Measurements from ENCODE around the gene RDH8.

Gene RDH8, protein sequence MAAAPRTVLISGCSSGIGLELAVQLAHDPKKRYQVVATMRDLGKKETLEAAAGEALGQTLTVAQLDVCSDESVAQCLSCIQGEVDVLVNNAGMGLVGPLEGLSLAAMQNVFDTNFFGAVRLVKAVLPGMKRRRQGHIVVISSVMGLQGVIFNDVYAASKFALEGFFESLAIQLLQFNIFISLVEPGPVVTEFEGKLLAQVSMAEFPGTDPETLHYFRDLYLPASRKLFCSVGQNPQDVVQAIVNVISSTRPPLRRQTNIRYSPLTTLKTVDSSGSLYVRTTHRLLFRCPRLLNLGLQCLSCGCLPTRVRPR

DNA sequence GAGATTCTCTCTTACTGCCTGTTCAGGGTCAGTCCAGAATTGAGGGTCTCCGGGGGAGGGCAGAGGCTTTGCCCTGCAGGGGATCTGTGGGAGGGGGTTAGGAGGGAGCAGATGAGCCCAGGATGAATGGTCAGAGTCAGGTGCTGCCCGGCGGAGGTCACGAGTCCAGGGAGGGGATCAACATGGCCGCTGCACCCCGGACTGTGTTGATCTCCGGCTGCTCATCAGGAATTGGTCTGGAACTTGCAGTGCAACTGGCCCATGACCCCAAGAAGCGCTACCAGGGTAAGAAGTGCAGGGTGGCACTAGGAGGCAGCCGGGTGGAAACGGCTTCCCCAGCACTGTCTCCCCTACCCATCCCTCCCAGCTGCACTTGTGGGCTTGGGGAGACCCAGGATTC is at the start of gene RDH8:
TSS of gene RDH8 (plus strand) at position 168 of the 400 bp plus-strand sequence. CDS start at position 183, 15 bp downstream.
- no peak for DNase-seq (ENCODE audit: low read depth in 3 of 3)

DNA sequence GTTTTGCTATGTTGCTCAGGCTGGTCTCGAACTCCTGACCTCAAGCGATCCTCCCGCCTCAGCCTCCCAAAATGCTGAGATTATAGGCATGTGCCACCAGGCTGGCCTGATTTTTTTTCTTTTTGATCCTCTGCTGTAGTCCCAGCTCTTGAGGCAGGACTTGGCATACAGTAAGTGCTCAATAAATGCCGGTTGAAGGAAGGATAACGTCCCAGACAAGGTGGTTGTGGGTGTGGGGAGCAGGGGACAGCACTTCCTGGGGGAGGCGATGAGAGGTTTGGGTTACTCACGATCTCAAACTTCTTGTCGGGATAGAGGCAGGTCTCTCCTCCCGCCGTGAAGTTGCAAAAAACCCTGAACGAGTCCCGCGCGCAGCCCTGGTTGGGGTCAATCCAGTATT is 47.3 kb upstream of the RDH8 start:
- no peak for DNase-seq (ENCODE audit: low read depth in 3 of 3)

DNA sequence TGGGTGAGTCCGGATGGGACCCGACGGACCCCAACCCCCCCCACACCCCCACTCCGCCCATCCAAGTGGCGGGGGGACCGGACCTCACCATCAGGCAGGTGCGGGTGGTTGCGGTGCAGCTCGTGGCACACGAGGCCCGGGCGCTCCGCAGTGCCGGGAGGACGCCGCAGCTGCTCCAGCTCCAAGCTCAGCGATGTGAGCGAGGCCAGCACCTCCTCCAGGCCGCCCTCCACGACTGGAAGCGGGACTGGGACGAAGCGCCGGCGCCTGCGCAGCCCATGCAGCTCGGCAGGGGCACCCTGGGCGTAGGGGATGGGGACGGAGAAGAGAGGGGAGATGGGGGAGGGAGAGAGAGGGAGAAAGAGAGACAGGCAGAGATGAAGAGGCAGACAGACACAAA is 46.8 kb upstream of the RDH8 start:
- DNase-seq (ENCODE audit: low read depth in 3 of 3), result no peak

DNA sequence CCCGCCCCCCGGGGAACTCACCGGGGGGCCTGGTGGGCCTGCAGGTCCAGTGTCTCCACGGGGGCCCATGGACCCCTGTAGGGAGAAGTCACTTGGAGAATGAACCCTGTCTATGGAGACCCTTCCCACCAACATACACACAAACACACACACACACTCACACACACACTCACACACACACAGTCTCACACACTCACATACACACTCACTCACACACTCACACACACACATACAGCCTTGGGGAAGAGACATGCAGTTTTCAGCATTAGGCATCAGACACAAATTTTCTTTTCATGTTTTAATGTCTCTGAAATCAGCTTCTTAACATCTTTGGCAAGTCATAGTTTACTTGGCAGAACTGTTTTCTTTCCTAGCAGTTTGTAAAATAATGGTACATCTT is 46.0 kb upstream of the RDH8 start:
- no peak for DNase-seq (ENCODE audit: low read depth in 3 of 3)

DNA sequence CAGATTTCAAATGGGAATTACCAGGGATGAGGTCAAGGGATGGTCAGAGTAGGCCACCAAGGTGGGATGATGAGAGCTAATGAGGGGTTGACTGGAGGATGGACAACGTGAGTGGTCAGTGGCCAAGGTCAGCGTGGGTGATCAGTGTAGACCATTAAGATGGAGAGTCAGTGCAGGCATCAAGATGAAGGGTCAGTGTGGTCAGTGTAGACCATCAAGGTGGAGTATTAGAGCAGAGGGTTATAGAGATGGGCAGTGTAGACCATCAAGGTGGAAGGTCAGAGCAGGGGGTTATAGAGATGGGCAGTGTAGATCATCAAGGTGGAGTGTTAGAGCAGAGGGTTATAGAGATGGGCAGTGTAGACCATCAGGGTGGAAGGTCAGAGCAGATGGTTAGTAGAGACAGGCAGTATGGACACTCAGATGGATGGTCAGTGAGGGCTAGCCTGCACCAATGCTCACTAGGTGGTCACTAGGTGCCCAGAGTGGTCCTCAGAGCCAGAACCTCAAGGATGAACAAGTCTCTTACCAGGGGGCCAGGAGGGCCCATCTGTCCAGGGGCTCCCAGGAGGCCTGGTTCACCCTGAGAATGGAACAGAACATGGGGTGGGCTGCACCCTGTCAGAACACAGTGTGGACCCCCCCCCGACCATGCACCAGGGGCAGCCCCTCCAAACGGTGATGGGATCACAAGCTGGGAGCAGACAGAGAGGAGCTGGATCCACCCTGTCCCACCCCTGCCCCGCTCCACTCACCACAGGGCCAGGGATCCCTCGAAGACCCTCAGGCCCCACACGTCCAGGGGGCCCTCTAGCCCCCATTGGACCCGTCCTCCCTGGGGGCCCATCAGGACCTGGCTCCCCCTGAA is 44.2 kb upstream of the RDH8 start:
- DNase-seq (ENCODE audit: low read depth in 3 of 3), result no peak

DNA sequence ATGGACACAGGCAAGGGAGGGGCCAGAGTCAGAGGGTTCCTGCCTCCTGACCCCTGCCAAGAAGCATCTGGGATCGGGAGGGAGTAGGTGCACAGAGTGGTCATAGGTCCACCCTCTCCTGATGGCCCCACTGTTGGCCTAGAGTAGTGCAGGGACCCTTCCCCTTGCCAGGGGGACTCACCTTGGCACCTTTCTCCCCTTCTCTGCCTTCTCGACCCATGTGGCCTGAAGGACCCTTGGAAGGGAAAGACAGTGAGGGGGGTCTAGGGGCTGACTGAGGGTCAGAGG is 43.7 kb upstream of the RDH8 start:
- no peak for DNase-seq (ENCODE audit: low read depth in 3 of 3)

DNA sequence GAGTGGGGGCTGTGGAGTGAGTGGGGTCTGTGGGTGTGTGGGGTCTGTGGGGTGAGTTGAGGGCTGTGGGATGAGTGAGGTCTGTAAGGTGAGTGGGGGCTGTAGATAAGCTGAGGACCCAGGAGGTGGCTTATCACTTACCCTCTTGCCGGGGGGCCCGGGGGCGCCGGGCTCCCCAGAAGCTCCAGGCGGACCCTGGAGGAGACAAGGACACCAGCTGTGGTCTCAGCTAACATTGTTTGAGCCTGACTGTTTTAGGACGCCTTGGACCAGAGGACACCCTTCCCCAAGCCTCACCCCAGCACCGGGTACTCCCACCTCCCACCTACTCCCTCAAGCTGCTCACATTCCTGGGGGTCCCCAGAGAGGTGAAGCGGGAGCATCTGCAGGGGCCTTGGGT is 42.8 kb upstream of the RDH8 start:
- DNase-seq (ENCODE audit: low read depth in 3 of 3), result no peak

DNA sequence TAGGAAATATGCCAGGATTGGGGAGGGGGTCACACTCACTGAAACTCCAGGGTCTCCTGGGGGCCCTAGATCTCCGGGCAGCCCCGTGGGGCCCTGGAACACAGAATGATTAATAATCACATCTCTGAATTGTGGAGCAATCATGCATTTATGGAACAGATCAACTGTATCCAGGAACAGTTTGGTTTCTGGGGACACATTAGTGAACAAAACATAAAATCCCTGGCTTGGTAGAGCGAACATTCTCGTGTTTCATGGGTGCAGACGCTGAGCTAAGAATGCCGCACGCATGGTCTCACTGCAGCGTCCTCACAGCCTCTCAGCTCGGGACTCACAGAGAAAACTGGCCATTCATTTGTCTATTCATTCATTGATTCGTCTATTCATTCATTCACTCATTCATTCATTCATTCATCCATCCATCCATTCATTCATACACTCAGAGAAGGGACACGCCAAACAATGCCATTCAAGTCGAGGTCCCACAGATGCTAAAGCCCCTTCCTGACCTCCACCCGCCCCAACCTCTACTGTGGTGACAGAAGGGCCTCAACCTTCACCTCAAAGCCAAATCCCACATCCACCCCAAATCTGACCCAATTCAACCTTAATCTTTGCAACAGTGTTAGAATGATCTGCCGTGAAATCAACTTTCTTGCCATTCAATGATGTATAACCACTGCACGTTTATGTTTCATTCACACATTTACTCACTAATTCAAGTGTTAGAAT is 42.0 kb upstream of the RDH8 start:
- DNase-seq (ENCODE audit: low read depth in 3 of 3), result no peak

DNA sequence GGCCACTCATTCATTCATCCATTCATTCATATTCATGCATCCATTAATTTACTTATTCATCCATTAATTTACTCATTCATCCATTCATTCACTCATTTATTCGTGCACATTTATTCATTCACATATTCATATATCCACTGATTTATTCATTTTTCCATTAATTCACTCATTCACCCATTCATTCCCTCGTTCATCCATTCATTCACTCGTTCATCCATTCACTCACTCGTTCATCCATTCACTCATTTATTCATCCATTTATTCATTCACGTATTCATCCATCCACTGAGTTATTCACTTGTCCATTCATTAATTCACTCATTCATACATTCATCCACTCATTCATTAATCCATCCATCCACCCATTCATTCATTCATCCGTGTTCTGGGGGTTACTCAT is 41.2 kb upstream of the RDH8 start:
- DNase-seq (ENCODE audit: low read depth in 3 of 3), result no peak

DNA sequence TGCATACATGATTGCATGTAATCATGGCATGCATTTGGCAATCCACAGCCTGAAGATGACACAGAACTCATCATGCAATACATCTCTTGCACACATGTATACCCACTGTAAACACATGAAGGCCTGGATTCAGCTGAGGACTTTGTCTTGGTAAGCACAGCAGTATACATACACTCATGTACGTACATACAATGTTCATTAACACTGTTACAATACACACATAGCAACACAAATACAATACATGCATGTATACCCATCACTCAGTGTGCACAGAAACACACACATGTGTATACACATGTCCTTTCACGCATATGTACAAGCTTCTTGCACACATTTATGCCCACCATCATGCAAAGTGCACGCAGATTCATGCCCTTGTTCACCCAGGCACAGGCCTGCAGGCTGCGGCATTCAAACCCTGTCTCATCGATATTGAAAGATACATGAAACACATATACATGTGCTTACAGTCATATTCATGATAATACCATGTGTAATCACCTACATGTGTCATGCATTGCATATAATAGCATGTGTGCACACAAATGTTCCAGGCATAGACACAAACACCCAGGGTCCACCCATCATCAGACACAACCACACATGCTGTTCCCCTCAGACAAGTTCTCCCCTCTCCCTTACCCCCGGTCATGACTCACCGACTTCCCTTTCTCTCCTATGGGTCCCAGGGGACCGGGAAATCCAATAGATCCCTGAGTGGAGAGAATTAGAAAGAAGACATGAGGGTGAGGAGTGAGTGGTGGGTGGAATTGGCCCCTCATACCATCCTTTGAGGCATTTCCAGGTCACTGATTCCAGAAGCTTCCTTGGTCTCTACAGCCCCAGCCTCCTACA is 31.6 kb upstream of the RDH8 start:
- DNase-seq (ENCODE audit: low read depth in 3 of 3), result no peak

DNA sequence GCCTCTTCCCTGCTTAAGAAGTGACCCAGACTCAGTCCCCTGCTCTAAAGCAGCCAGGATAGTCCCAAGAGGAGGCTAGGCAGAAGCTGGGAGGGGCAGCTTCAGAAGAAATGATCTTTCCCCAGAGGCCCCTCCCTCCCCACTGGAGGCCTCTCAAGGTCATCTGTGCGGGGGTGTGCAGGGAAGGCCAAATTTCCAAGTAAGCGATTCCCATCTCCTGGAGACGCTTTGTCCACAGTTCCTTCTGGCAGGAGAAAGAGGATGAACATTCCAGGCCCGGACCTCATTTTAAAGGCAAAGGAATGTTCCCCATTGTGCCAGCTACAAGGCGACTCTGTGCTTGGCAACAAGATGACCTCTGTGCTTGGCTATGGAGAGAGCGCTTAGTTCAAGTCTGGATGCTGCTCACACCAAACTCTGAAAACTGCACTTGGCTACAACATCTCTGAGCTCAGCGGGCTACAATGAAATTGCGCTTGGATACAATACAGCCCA is 26.4 kb upstream of the RDH8 start:
- DNase-seq (ENCODE audit: low read depth in 3 of 3), result no peak

DNA sequence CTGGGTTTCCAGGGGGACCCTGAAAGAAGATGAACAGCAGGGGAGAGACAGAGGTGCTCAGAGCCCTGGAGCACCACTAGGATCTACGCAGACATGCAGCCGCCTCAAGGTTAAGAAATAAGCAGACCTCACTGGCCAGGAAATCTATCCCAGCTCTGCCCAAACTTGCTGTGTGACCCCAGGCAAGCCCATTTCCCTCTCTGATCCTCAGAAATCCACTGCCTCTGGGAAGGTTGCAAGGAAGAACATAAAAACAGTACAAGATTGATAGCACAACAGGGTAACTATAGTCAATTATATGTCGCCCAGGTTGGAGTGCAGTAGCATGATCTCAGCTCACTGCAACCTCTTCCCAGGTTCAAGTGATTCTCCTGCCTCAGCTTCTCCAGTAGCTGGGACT is 23.8 kb upstream of the RDH8 start:
- no peak for DNase-seq (ENCODE audit: low read depth in 3 of 3)

DNA sequence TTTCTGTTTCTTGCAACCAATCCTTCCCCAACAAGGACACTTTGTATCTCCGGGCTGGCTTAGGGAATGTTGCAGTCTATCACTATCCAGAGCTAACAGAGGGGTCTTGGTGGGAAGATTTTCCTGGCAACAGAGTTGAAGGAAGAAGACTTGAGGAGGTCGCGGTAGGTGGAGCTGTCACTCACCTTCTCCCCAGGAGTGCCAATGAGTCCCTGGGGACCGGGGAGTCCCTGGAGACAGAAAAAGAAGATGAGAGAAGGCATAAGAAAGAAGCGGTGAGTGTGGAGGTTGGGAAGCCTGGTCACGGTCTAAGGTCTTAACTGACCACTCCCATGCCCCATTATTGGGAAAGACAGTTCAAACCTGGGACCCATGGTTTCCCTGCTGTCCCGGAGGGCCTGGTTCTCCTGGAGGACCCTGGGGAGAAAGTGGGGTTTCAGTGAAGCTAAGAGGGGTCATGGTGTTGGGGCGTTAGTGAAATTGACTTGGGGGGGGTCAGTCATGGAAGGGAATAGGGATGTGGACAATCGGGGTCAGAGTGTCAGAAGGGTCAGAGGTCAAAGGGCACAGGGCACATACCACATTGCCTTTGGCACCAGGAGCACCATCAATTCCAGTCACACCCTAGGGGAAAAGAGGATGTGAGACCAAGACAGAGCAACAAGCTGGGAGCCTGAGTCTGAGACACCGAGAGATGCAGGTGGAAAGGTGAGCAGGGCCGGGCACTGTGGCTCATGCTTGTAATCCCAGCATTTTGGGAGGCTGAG is 21.7 kb upstream of the RDH8 start:
- DNase-seq (ENCODE audit: low read depth in 3 of 3), result no peak

DNA sequence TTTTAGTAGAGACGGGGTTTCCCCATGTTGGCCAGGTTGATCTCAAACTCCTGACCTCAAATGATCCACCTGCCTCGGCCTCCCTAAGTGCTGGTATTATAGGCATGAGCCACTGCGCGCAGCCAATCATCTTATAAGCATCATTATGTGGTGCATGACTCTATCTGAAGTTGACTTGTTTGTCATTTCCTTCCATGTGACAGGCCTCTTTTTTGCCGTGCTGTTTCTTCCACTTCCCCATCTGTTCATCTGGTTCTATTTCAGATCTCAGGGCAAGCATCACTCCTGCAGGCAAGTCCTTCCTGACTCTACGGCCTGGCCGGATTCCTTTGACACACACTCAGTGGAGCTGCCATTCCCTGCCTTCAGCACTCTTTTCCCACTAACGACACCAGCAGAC is 18.2 kb upstream of the RDH8 start:
- DNase-seq (ENCODE audit: low read depth in 3 of 3), result no peak

DNA sequence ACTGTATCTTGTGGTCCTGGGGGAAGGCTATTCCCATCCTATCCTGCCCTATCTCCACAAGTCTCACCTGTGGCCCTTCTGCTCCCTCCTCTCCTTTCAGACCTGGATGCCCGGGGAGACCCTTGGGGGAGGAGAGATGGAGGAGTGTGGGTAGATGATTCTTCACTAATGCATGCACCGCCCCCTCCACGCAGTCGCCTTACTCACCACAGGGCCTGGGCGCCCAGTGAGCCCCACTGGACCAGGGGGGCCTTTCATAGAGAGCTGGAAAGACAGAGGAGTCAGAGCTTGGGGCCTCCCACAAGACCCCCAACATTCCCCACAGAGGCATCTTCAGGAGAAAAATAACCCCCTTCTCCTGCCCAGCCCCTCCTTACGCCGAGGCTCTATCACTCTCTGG is 17.3 kb upstream of the RDH8 start:
- no peak for DNase-seq (ENCODE audit: low read depth in 3 of 3)

DNA sequence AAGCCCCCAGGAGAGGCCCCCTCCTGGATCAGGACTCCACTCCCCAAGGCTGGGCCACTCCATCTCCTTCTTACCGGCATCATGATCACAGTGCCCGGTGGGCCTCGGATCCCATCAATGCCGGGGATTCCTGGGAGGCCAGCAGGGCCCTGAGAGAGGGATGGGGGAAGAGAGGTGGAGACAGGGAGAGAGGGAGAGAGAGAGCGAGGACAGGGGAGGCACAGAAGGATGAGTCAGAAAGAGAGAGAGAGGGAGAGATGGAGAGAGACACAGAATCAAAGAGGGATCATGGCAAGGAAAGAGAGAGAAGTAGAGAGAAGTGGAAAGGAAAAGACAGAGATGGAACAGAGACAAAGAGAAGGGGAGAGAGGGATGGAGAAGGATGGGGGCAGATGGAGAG is 16.7 kb upstream of the RDH8 start:
- no peak for DNase-seq (ENCODE audit: low read depth in 3 of 3)

DNA sequence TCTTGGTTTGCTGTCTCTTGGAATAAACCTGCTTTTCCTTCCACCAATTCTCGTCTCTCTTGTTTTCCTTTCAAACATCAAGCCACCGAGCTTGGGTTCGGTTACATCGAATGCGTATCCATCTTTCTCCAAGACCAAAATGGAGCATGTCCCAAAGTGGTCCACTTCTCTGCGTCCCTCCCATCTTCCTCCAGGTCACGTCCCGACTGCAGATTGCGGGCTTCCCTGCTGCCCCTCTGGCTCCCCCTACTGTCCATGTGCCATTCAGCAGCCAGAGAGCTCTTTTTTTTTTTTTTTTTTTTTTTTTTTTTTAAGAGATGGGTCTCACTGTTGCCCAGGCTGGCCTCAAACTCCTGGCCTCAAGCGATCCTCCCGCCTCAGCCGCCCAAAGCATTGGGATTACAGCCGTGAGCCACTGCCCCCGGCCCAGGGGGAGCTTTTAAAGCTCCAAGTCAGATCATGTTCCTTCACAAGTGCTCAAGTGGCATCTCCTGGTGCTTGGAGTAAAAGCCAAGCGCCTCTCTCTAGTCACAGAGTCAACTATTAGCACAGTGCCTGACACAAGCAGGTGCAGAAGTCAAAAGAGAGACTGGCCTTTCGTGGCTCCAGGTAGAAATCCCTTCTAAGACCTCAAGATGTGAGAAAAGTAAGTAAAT is 13.0 kb upstream of the RDH8 start:
- peak; percentile 37 to 66 (median 51) for DNase-seq (ENCODE audit: low read depth in 3 of 3)

DNA sequence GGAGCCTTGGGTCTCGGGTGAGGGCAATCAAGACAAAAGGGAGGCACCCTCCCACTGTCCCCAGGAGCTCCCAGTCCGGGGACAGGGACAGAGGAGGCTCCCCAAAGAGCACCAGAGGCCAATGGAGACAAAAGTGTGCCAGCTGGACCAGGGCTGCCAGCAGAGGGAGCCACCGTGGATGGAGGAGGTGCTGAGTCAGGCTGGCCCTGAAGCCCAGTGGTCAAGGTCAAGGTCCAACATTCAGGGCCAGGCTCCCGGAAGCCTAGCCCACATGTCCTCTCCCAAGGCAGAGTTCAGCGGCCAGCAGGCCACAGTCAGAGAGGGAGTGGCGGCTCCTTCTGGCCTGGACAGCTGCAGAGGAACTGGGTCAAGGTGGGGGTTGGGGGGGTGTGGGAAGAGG is 11.4 kb upstream of the RDH8 start:
- no peak for DNase-seq (ENCODE audit: low read depth in 3 of 3)

DNA sequence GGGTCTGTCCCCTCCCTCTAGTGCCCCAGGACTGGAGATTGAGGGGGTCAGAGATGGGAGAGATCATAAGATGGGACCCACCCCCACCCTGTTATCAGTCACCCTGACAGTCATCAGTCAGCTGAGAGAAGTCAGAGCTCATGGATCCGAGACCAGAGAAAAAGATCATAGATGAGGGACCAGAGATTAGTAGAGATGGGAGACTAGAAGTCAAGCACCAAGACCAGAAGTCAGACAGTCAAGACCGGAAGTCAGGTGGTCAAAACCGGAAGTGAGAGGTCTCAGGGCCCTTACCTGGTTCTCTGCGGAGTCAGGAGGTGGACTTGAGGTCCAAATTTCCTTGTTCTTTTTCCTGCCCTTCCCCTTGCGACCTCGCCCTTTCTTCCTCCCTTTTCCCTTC is 10.0 kb upstream of the RDH8 start:
- no peak for DNase-seq (ENCODE audit: low read depth in 3 of 3)

DNA sequence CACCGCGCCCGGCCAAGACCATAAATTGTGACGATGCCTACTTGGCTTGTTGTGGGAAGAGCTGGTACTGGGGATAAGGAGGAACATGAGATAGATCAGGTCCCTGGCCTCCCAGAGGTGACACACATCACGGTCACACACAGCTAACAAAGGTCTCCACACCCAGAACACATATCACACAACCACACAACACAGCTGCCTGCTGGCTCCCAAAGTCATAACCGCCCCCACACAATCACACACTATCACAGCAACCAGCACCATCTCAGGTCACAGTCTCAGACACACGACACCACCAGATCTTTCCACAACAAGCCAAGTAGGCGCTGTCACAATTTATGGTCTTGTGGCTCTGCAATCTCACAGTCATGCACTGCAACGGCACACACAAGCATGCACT is 8.7 kb upstream of the RDH8 start:
- no peak for DNase-seq (ENCODE audit: low read depth in 3 of 3)

Measured in stimulated activated CD4-positive, alpha-beta T cell treated with anti-CD3 and anti-CD28 coated beads, TNF-alpha, amount 100 ng/mL, for 24 hours (primary cell).